GM23338 (cell line): ENCODE measurements around the gene TLE2. TPM values are rescaled to one million over a fixed set of nuclear protein-coding genes. Genes with fewer than 3 reads are reported as not detected.
"Not testable (repeated sequence)": the region's sequence is repeated elsewhere in the genome, so short reads cannot be mapped to it uniquely, and the experiment has no call there.

ENCODE experiments used
- ATAC-seq: fragments of 200-7000 bp; cut with Tn5 transposase; 3 replicates; pipeline ENCODE4 v1.9.1; 2020
- DNase-seq: peaks from one replicate; pipeline ENCODE4 v3.0.0-alpha.2; 2015; ENCODE audit warnings: low spot score
- H2AFZ ChIP-seq: fragments of 200-600 bp; sonication (generic); 2 replicates; pipeline ENCODE4 v1.8.0; 2016; ENCODE audit warnings: antibody characterized with exemption, mild to moderate bottlenecking, moderate library complexity
- H3F3A ChIP-seq: fragments of 200-600 bp; sonication (generic); replicated peaks from 2 replicates; pipeline ENCODE4 v1.8.0; 2017; ENCODE audit warnings: antibody characterized with exemption, mixed run types, low read depth
- H3K27ac ChIP-seq: fragments of 200-600 bp; sonication (generic); 2 replicates; pipeline ENCODE4 v1.6.1; 2016; ENCODE audit warnings: low read depth
- H3K27me3 ChIP-seq: fragments of 200-600 bp; sonication (generic); 2 replicates; pipeline ENCODE4 v1.8.0; 2016; ENCODE audit warnings: mild to moderate bottlenecking, mixed run types, moderate library complexity; ENCODE audit not compliant: insufficient read depth
- H3K36me3 ChIP-seq: fragments of 200-600 bp; sonication (generic); 2 replicates; pipeline ENCODE4 v1.8.0; 2016; ENCODE audit warnings: mild to moderate bottlenecking; ENCODE audit not compliant: insufficient read depth
- H3K4me1 ChIP-seq: fragments of 200-600 bp; sonication (generic); 2 replicates; pipeline ENCODE4 v1.8.0; 2016; ENCODE audit warnings: mild to moderate bottlenecking, moderate library complexity; ENCODE audit not compliant: insufficient read depth
- H3K4me2 ChIP-seq: fragments of 200-600 bp; sonication (generic); 2 replicates; pipeline ENCODE4 v1.7.1; 2017; ENCODE audit warnings: mixed run types
- H3K4me3 ChIP-seq: fragments of 200-600 bp; sonication (generic); 2 replicates; pipeline ENCODE4 v1.6.1; 2016; ENCODE audit warnings: mixed run types
- H3K79me2 ChIP-seq: fragments of 200-600 bp; sonication (generic); replicated peaks from 2 replicates; pipeline ENCODE4 v1.8.0; 2017; ENCODE audit warnings: mild to moderate bottlenecking; ENCODE audit not compliant: insufficient read depth
- H3K9me2 ChIP-seq: fragments of 200-600 bp; sonication (generic); 2 replicates; pipeline ENCODE4 v1.8.0; 2017; ENCODE audit not compliant: insufficient read depth
- H4K20me1 ChIP-seq: fragments of 200-600 bp; sonication (generic); replicated peaks from 2 replicates; pipeline ENCODE4 v1.8.0; 2017; ENCODE audit warnings: mild to moderate bottlenecking; ENCODE audit not compliant: insufficient read depth
- H3K27ac Mint-ChIP-seq: 2 replicates; pipeline ENCODE4 v1.8.0; 2020; ENCODE audit warnings: inconsistent platforms, mild to moderate bottlenecking, moderate library complexity, mixed read lengths
- H3K27me3 Mint-ChIP-seq: 3 replicates; pipeline ENCODE4 v1.8.0; 2022; ENCODE audit warnings: low read depth, mild to moderate bottlenecking, moderate library complexity, mixed read lengths, inconsistent platforms; ENCODE audit not compliant: insufficient read depth, poor library complexity
- H3K36me3 Mint-ChIP-seq: 3 replicates; pipeline ENCODE4 v1.8.0; 2021; ENCODE audit warnings: low read depth, mild to moderate bottlenecking, inconsistent platforms, moderate library complexity, mixed read lengths
- H3K4me1 Mint-ChIP-seq: 3 replicates; pipeline ENCODE4 v1.8.0; 2020; ENCODE audit warnings: mild to moderate bottlenecking, inconsistent platforms, mixed read lengths
- H3K4me3 Mint-ChIP-seq: 3 replicates; pipeline ENCODE4 v1.8.0; 2021; ENCODE audit warnings: moderate library complexity, mild to moderate bottlenecking, inconsistent platforms, mixed read lengths
- H3K9me3 Mint-ChIP-seq: 3 replicates; pipeline ENCODE4 v1.8.0; 2020; ENCODE audit warnings: moderate library complexity, mild to moderate bottlenecking, inconsistent platforms, mixed read lengths
- CREB1 ChIP-seq: fragments of 250-450 bp; sonication (Bioruptor Pico); IDR thresholded peaks from 2 replicates; pipeline ENCODE4 v1.5.0; 2020; ENCODE audit warnings: low read depth, mild to moderate bottlenecking, moderate library complexity
- JUNB ChIP-seq: IDR thresholded peaks from one replicate; pipeline ENCODE4 v1.6.1; 2016; ENCODE audit warnings: antibody characterized with exemption; ENCODE audit not compliant: unreplicated experiment
- STAT1 ChIP-seq: IDR thresholded peaks from one replicate; pipeline ENCODE4 v1.6.1; 2016; ENCODE audit warnings: antibody characterized with exemption; ENCODE audit not compliant: unreplicated experiment
- ZNF114 ChIP-seq: fragments of 250-450 bp; sonication (Bioruptor Pico); IDR thresholded peaks from 2 replicates; pipeline ENCODE4 v1.5.0; 2020; ENCODE audit warnings: mild to moderate bottlenecking, moderate library complexity
- polyA plus RNA-seq: library from polyadenylated mRNA; unstranded; fragments of >200 nt; fragmentation: Nextera tagmentation; extraction: Ambion mirVana; gene quantifications from 2 replicates; pipeline ENCODE4 v1.2.1, GENCODE V29; 2016
- total RNA-seq: library from RNA; depleted of rRNA; stranded (reverse); fragments of >200 nt; shearing (Covaris generic); gene quantifications from 2 replicates; pipeline ENCODE4 v1.2.3, GENCODE V29; 2014
- TF ChIP-seq, protein P1 (sequence below): fragments of 250-450 bp; sonication (Bioruptor Pico); IDR thresholded peaks from 2 replicates; pipeline ENCODE4 v1.5.0; 2020; ENCODE audit warnings: mild to moderate bottlenecking, moderate library complexity
- TF ChIP-seq, protein P2 (sequence below), 2 experiments: fragments of 200-600 bp in 1 of 2; sonication (generic) in 1 of 2; conservative IDR thresholded peaks; 2 replicates each; pipeline versions ENCODE4 v1.5.1 to v1.6.1; 2016 to 2017; ENCODE audit warnings: antibody characterized with exemption in 2 of 2, low read depth in 2 of 2, mild to moderate bottlenecking in 2 of 2, moderate library complexity in 1 of 2

The TLE2 gene
- total and polyA plus RNA-seq, 2 experiments from 2014 or later = 5.2 to 22.8 TPM

- TF ChIP-seq, protein P1, sequence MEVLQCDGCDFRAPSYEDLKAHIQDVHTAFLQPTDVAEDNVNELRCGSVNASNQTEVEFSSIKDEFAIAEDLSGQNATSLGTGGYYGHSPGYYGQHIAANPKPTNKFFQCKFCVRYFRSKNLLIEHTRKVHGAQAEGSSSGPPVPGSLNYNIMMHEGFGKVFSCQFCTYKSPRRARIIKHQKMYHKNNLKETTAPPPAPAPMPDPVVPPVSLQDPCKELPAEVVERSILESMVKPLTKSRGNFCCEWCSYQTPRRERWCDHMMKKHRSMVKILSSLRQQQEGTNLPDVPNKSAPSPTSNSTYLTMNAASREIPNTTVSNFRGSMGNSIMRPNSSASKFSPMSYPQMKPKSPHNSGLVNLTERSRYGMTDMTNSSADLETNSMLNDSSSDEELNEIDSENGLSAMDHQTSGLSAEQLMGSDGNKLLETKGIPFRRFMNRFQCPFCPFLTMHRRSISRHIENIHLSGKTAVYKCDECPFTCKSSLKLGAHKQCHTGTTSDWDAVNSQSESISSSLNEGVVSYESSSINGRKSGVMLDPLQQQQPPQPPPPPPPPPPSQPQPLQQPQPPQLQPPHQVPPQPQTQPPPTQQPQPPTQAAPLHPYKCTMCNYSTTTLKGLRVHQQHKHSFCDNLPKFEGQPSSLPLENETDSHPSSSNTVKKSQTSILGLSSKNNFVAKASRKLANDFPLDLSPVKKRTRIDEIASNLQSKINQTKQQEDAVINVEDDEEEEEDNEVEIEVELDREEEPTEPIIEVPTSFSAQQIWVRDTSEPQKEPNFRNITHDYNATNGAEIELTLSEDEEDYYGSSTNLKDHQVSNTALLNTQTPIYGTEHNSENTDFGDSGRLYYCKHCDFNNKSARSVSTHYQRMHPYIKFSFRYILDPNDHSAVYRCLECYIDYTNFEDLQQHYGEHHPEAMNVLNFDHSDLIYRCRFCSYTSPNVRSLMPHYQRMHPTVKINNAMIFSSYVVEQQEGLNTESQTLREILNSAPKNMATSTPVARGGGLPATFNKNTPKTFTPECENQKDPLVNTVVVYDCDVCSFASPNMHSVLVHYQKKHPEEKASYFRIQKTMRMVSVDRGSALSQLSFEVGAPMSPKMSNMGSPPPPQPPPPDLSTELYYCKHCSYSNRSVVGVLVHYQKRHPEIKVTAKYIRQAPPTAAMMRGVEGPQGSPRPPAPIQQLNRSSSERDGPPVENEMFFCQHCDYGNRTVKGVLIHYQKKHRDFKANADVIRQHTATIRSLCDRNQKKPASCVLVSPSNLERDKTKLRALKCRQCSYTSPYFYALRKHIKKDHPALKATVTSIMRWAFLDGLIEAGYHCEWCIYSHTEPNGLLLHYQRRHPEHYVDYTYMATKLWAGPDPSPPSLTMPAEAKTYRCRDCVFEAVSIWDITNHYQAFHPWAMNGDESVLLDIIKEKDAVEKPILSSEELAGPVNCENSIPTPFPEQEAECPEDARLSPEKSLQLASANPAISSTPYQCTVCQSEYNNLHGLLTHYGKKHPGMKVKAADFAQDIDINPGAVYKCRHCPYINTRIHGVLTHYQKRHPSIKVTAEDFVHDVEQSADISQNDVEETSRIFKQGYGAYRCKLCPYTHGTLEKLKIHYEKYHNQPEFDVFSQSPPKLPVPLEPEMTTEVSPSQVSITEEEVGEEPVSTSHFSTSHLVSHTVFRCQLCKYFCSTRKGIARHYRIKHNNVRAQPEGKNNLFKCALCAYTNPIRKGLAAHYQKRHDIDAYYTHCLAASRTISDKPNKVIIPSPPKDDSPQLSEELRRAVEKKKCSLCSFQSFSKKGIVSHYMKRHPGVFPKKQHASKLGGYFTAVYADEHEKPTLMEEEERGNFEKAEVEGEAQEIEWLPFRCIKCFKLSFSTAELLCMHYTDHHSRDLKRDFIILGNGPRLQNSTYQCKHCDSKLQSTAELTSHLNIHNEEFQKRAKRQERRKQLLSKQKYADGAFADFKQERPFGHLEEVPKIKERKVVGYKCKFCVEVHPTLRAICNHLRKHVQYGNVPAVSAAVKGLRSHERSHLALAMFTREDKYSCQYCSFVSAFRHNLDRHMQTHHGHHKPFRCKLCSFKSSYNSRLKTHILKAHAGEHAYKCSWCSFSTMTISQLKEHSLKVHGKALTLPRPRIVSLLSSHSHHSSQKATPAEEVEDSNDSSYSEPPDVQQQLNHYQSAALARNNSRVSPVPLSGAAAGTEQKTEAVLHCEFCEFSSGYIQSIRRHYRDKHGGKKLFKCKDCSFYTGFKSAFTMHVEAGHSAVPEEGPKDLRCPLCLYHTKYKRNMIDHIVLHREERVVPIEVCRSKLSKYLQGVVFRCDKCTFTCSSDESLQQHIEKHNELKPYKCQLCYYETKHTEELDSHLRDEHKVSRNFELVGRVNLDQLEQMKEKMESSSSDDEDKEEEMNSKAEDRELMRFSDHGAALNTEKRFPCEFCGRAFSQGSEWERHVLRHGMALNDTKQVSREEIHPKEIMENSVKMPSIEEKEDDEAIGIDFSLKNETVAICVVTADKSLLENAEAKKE (CRISPR knock-in tag) = no peak
These were observed 24.1 kb upstream of the TLE2 start (continued) for GRCh38 chr19:3053218-3053621.

DNA sequence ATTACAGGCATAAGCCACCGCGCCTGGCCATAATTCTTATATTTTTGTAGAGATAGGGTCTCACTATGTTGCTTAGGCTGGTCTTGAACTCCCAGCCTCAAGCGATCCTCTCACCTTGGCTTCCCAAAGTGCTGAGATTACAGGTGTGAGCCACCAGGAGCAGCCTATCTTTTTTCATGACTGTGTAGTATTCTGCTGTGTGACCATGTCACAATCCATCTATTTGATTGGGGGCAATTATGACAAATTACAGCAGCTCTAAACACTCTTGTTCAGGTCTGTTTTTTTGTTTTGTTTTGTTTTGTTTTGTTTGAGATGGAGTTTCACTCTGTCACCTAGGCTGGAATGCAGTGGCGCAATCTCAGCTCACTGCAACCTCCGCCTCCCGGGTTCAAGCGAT, 20.9 kb upstream of the TLE2 start:
- not testable (repeated sequence) for H3K9me2 ChIP-seq, H2AFZ ChIP-seq, H3K36me3 ChIP-seq, H3K79me2 ChIP-seq, H3K27ac Mint-ChIP-seq, H3K27ac ChIP-seq, H3K4me3 ChIP-seq, H3K4me2 ChIP-seq, H4K20me1 ChIP-seq, H3K9me3 Mint-ChIP-seq, ATAC-seq, DNase-seq, H3K4me3 Mint-ChIP-seq
- peaks cover 24% of the 10 kb centered on the region for H3K4me1 Mint-ChIP-seq
- Histone ChIP-seq H3K4me1 (peaks cover 23% of the 10 kb centered on the region; the same call in 1 of the 2 replicates), H3K27me3 (peaks cover 24% of the 10 kb centered on the region), H3F3A (peaks cover 13% of the 10 kb centered on the region)
- H3K36me3 Mint-ChIP-seq = peaks cover 10% of the 10 kb centered on the region
- peaks cover 32% of the 10 kb centered on the region for H3K27me3 Mint-ChIP-seq

DNA sequence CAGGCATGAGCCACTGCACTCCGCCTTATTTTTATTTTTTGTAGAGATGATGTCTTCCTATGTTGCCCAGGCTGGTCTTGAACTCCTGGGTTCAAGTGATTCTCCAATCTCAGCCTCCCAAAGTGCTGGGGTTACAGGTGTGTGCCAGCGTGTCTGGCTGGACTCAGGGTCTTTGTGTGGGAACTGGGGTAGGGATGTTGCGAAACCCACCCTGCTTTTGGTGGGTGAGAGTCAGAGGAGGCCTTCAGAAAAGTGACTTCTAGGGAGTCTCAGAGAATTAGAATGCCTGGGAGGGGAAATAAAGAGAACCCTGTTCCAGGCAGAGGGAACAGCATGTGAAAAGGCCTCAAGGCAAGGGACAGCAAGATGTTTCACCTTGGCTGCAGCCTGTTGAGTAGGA, 20.0 kb upstream of the TLE2 start:
- Histone ChIP-seq H3K36me3 (no peaks in the 10 kb centered on the region), H3K27ac (no peak overlapping the region), H3K4me3 (no peak overlapping the region), H3K27me3 (peaks cover 28% of the 10 kb centered on the region), H3K4me2 (no peak overlapping the region), H3F3A (peaks cover 13% of the 10 kb centered on the region; the same call in 1 of the 2 replicates), H4K20me1 (no peaks in the 10 kb centered on the region; the same call in 1 of the 2 replicates), H3K4me1 (peaks cover 16% of the 10 kb centered on the region; the same call in 1 of the 2 replicates), H2AFZ (no peak overlapping the region), H3K79me2 (no peaks in the 10 kb centered on the region), H3K9me2 (no peaks in the 10 kb centered on the region)
- Mint-ChIP-seq H3K36me3 (peaks cover under 1% of the 10 kb centered on the region; the same call in 2 of the 3 replicates), H3K27ac (no peak overlapping the region), H3K9me3 (no peaks in the 10 kb centered on the region), H3K4me3 (no peak overlapping the region; the same call in 2 of the 3 replicates), H3K27me3 (peaks cover 26% of the 10 kb centered on the region), H3K4me1 (peaks cover 21% of the 10 kb centered on the region)
- DNase-seq = no peak
- no peak for ATAC-seq
- TF ChIP-seq CREB1 (no peak), STAT1 (no peak), JUNB (no peak), ZNF114 (CRISPR knock-in tag) (no peak)
- TF ChIP-seq, protein P2, sequence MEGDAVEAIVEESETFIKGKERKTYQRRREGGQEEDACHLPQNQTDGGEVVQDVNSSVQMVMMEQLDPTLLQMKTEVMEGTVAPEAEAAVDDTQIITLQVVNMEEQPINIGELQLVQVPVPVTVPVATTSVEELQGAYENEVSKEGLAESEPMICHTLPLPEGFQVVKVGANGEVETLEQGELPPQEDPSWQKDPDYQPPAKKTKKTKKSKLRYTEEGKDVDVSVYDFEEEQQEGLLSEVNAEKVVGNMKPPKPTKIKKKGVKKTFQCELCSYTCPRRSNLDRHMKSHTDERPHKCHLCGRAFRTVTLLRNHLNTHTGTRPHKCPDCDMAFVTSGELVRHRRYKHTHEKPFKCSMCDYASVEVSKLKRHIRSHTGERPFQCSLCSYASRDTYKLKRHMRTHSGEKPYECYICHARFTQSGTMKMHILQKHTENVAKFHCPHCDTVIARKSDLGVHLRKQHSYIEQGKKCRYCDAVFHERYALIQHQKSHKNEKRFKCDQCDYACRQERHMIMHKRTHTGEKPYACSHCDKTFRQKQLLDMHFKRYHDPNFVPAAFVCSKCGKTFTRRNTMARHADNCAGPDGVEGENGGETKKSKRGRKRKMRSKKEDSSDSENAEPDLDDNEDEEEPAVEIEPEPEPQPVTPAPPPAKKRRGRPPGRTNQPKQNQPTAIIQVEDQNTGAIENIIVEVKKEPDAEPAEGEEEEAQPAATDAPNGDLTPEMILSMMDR (conservative IDR thresholded peaks at IDR 0.05; ENCODE audit: low read depth in 2 of 2) = no peak
